Esophagus squamous epithelium (tissue), 4 donors: ENCODE data around the gene LRP4.

Source experiments
- POLR2A ChIP-seq, 4 donors: fragments of 450-650 bp; IDR thresholded peaks; one replicate each; pipeline ENCODE4 v1.6.1; 2017; ENCODE audit warnings: antibody characterized with exemption in 4 of 4, mild to moderate bottlenecking in 4 of 4, moderate library complexity in 3 of 4
- TF ChIP-seq, protein P1 (sequence below), 6 experiments: fragments of 450-650 bp in 4 of 6; fragments of 200-600 bp in 2 of 6; sonication (generic) in 2 of 6; IDR thresholded peaks; one replicate each; pipeline ENCODE4 v1.5.1; 2016 to 2019; ENCODE audit warnings: antibody characterized with exemption in 6 of 6, mild to moderate bottlenecking in 4 of 6, moderate library complexity in 4 of 6

DNA sequence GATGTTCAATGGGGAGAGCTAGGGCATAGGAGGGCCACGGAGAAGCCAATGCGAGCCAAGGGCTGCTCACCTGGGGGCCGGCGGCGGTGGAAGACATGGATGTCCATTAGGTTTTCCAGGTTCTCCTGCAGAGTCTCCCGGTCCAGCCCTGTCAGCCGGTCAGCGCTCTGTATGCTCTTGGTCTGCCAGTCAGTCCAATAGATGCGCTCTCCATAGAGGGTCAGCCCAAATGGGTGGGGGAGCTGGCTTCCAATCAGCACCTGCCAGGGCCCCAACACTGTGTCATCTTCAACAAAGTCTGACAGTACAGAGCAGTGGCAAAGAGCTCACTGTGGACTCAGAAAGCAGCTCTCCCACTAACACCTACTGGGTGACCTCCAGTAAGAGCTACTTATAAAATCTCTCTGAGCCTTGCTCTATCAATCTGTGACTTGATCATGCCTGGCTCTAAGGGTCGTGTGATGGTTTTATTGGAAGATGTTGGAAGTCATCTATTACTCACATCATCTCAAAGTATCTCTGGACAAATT lies 39.2 kb downstream of the LRP4 start:
- TF ChIP-seq, protein P1, sequence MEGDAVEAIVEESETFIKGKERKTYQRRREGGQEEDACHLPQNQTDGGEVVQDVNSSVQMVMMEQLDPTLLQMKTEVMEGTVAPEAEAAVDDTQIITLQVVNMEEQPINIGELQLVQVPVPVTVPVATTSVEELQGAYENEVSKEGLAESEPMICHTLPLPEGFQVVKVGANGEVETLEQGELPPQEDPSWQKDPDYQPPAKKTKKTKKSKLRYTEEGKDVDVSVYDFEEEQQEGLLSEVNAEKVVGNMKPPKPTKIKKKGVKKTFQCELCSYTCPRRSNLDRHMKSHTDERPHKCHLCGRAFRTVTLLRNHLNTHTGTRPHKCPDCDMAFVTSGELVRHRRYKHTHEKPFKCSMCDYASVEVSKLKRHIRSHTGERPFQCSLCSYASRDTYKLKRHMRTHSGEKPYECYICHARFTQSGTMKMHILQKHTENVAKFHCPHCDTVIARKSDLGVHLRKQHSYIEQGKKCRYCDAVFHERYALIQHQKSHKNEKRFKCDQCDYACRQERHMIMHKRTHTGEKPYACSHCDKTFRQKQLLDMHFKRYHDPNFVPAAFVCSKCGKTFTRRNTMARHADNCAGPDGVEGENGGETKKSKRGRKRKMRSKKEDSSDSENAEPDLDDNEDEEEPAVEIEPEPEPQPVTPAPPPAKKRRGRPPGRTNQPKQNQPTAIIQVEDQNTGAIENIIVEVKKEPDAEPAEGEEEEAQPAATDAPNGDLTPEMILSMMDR (IDR thresholded peaks at IDR 0.05) = no peak
- no peak for TF ChIP-seq POLR2A (IDR thresholded peaks at IDR 0.05)
